HG03025 (cell line): Measurements from ENCODE around the gene SEC61G.

Experiments
- ATAC-seq: cut with Tn5 transposase; IDR thresholded peaks from one replicate; pipeline ENCODE4 v1.9.1; 2021; ENCODE audit warnings: mild to moderate bottlenecking, moderate library complexity; ENCODE audit not compliant: unreplicated experiment, low FRiP score

The SEC61G gene

GRCh38 chr7:54758702-54759592 lies at the start of gene SEC61G:
Gene SEC61G (minus strand): TSS chr7:54759211. CDS start chr7:54757588, 1,623 bp downstream.
- ATAC-seq = peak; percentile 97

- no peak for ATAC-seq
Measured at GRCh38 chr7:54802841-54803240, 43.8 kb upstream of the SEC61G start.

- ATAC-seq = no peak
Measured at GRCh38 chr7:54802114-54802513, 43.1 kb upstream of the SEC61G start.

GRCh38 chr7:54799792-54800191 lies 40.8 kb upstream of the SEC61G start:
- no peak for ATAC-seq

GRCh38 chr7:54798530-54798929 lies 39.5 kb upstream of the SEC61G start:
- ATAC-seq = no peak

- no peak for ATAC-seq
Measured at GRCh38 chr7:54796853-54797252, 37.8 kb upstream of the SEC61G start.

- ATAC-seq = no peak
Measured at GRCh38 chr7:54796150-54796549, 37.1 kb upstream of the SEC61G start.

GRCh38 chr7:54792383-54792782 lies 33.4 kb upstream of the SEC61G start:
- no peak for ATAC-seq

GRCh38 chr7:54788664-54789063 lies 29.7 kb upstream of the SEC61G start:
- ATAC-seq = no peak

- ATAC-seq = no peak
Measured at GRCh38 chr7:54785261-54785660, 26.2 kb upstream of the SEC61G start.

GRCh38 chr7:54783952-54784351 lies 24.9 kb upstream of the SEC61G start:
- ATAC-seq = no peak

- ATAC-seq = no peak
Measured at GRCh38 chr7:54782829-54783228, 23.8 kb upstream of the SEC61G start.

GRCh38 chr7:54782314-54782713 lies 23.3 kb upstream of the SEC61G start:
- no peak for ATAC-seq

GRCh38 chr7:54781134-54781920 lies 22.3 kb upstream of the SEC61G start:
- ATAC-seq = no peak

GRCh38 chr7:54780490-54780889 lies 21.5 kb upstream of the SEC61G start:
- no peak for ATAC-seq

- no peak for ATAC-seq
Measured at GRCh38 chr7:54778696-54779540, 19.9 kb upstream of the SEC61G start.

GRCh38 chr7:54778166-54778565 lies 19.2 kb upstream of the SEC61G start:
- no peak for ATAC-seq

- ATAC-seq = no peak
Measured at GRCh38 chr7:54774785-54775740, 16.1 kb upstream of the SEC61G start.
